HEK293T (cell line): ENCODE data around the gene SLC45A1.

Experiments used
- CTCF ChIA-PET: fragments of 350-600 bp; formaldehyde crosslinking; extraction: SDS; loops from one replicate; lab custom pipeline; 2021; ENCODE audit warnings: antibody characterized with exemption, inconsistent platforms; lab: Yijun Ruan, JAX
- POLR2A ChIA-PET: fragments of 350-600 bp; formaldehyde crosslinking; extraction: SDS; loops from one replicate; lab custom pipeline; 2020; ENCODE audit warnings: antibody characterized with exemption, inconsistent platforms; lab: Yijun Ruan, JAX
- DNase-seq: peaks from one replicate; pipeline ENCODE4 v3.0.0; 2012; ENCODE audit warnings: mixed read lengths; ENCODE audit errors: extremely low spot score
- ARNT ChIP-seq: fragments of 450-650 bp; IDR thresholded peaks from 2 replicates; pipeline ENCODE4 v1.6.1; 2017; ENCODE audit warnings: mild to moderate bottlenecking
- BHLHE40 ChIP-seq: fragments of 450-650 bp; IDR thresholded peaks from 2 replicates; pipeline ENCODE4 v1.6.1; 2016; ENCODE audit warnings: mild to moderate bottlenecking, moderate library complexity, borderline replicate concordance
- CTBP1 ChIP-seq: fragments of 450-650 bp; IDR thresholded peaks from 2 replicates; pipeline ENCODE4 v1.6.1; 2016; ENCODE audit warnings: borderline replicate concordance
- ELF4 ChIP-seq: fragments of 450-650 bp; IDR thresholded peaks from 2 replicates; pipeline ENCODE4 v1.6.1; 2017; ENCODE audit warnings: antibody characterized with exemption
- FOXA1 ChIP-seq: fragments of 450-650 bp; IDR thresholded peaks from 2 replicates; pipeline ENCODE4 v1.6.1; 2016; ENCODE audit warnings: mild to moderate bottlenecking
- FOXK2 ChIP-seq: fragments of 450-650 bp; IDR thresholded peaks from 2 replicates; pipeline ENCODE4 v1.6.1; 2016; ENCODE audit warnings: mild to moderate bottlenecking
- FOXM1 ChIP-seq: fragments of 450-650 bp; IDR thresholded peaks from 2 replicates; pipeline ENCODE4 v1.6.1; 2017; ENCODE audit warnings: mild to moderate bottlenecking, borderline replicate concordance
- HDGF ChIP-seq: fragments of 450-650 bp; IDR thresholded peaks from 2 replicates; pipeline ENCODE4 v1.6.1; 2017; ENCODE audit warnings: antibody characterized with exemption, borderline replicate concordance
- L3MBTL2 ChIP-seq: fragments of 450-650 bp; conservative IDR thresholded peaks from 2 replicates; pipeline ENCODE4 v1.6.1; 2016; ENCODE audit warnings: mild to moderate bottlenecking
- LEF1 ChIP-seq: fragments of 450-650 bp; IDR thresholded peaks from 2 replicates; pipeline ENCODE4 v1.6.1; 2017; ENCODE audit warnings: mild to moderate bottlenecking, borderline replicate concordance
- NFRKB ChIP-seq: fragments of 450-650 bp; IDR thresholded peaks from 2 replicates; pipeline ENCODE4 v1.6.1; 2016; ENCODE audit warnings: mild to moderate bottlenecking, moderate library complexity
- PKNOX1 ChIP-seq: fragments of 450-650 bp; IDR thresholded peaks from 2 replicates; pipeline ENCODE4 v1.6.1; 2016
- SP1 ChIP-seq: fragments of 450-650 bp; IDR thresholded peaks from 2 replicates; pipeline ENCODE4 v1.6.1; 2017
- SUZ12 ChIP-seq: fragments of 450-650 bp; IDR thresholded peaks from 2 replicates; pipeline ENCODE4 v1.6.1; 2016; ENCODE audit warnings: mild to moderate bottlenecking
- TARDBP ChIP-seq: fragments of 450-650 bp; IDR thresholded peaks from 2 replicates; pipeline ENCODE4 v1.6.1; 2016
- ZNF384 ChIP-seq: fragments of 450-650 bp; IDR thresholded peaks from 2 replicates; pipeline ENCODE4 v1.6.1; 2016

SLC45A1 gene

GRCh38 chr1:8368956-8369639 lies 51.2 kb downstream of the SLC45A1 start:
- CTCF ChIA-PET, result interaction anchor here (1.8 kb wide), 1 partner anchor 40 kb away, joined by 3 read pairs; no protein-coding TSS in a partner anchor
- POLR2A ChIA-PET, result interaction anchor here (0.6 kb wide), 1 partner anchor 167 kb away, joined by 3 read pairs; no protein-coding TSS in a partner anchor

GRCh38 chr1:8370046-8370881 lies 52.4 kb downstream of the SLC45A1 start:
- ChIA-PET CTCF (interaction anchor here (0.6 to 0.9 kb wide), 3 partner anchors 39 to 69 kb away, joined by 3 to 6 read pairs (median 4); no protein-coding TSS in a partner anchor), POLR2A (no interaction called here)
- no peak for TF ChIP-seq L3MBTL2
- TF ChIP-seq LEF1, result no peak
- peak; percentile 76 for TF ChIP-seq PKNOX1
- no peak for DNase-seq

More at GRCh38 chr1:8368956-8369639, 51.2 kb downstream of the SLC45A1 start:
- TF ChIP-seq CTBP1 (no peak), L3MBTL2 (no peak), LEF1 (no peak), FOXK2 (no peak), HDGF (no peak), PKNOX1 (no peak), ZNF384 (no peak), ARNT (no peak), FOXM1 (no peak), SP1 (no peak), ELF4 (no peak), SUZ12 (no peak), BHLHE40 (no peak), FOXA1 (no peak), NFRKB (no peak)
- DNase-seq, result no peak

- no peak for DNase-seq
- ChIA-PET CTCF (interaction anchor here (0.6 to 0.9 kb wide), 3 partner anchors 39 to 68 kb away, joined by 3 to 6 read pairs (median 4); no protein-coding TSS in a partner anchor), POLR2A (no interaction called here)
- TF ChIP-seq SP1, result no peak
- no peak for TF ChIP-seq TARDBP
- TF ChIP-seq FOXA1, result no peak
- no peak for TF ChIP-seq ZNF384
- TF ChIP-seq CTBP1, result no peak
- TF ChIP-seq FOXM1, result no peak
Measured at GRCh38 chr1:8370905-8371315, 53.0 kb downstream of the SLC45A1 start.

- POLR2A ChIA-PET, result no interaction called here
- no peak for TF ChIP-seq NFRKB
- no peak for TF ChIP-seq ARNT
- TF ChIP-seq L3MBTL2, result no peak
- no peak for TF ChIP-seq SP1
- no peak for TF ChIP-seq TARDBP
- TF ChIP-seq BHLHE40, result no peak
- no peak for TF ChIP-seq FOXK2
- TF ChIP-seq FOXA1, result no peak
- TF ChIP-seq CTBP1, result no peak
- no peak for TF ChIP-seq LEF1
- no peak for DNase-seq
- CTCF ChIA-PET, result interaction anchor here (0.9 kb wide), 1 partner anchor 478 kb away, joined by 3 read pairs; no protein-coding TSS in a partner anchor
Measured at GRCh38 chr1:8371372-8371991, 53.6 kb downstream of the SLC45A1 start.

GRCh38 chr1:8373125-8373524 lies 55.2 kb downstream of the SLC45A1 start:
- POLR2A ChIA-PET, result no interaction called here
- TF ChIP-seq ZNF384 (no peak), CTBP1 (no peak), LEF1 (no peak), FOXA1 (no peak), PKNOX1 (no peak), SP1 (no peak), BHLHE40 (no peak), TARDBP (no peak), FOXK2 (no peak), L3MBTL2 (no peak), NFRKB (no peak)
- no peak for DNase-seq
- CTCF ChIA-PET, result no interaction called here

- POLR2A ChIA-PET, result no interaction called here
- CTCF ChIA-PET, result interaction anchor here (0.7 kb wide), 2 partner anchors 12 to 475 kb away, joined by 3 read pairs; no protein-coding TSS in a partner anchor
- DNase-seq, result no peak
- TF ChIP-seq ZNF384 (no peak), NFRKB (no peak), ELF4 (no peak), FOXK2 (no peak), L3MBTL2 (no peak), LEF1 (no peak), FOXM1 (no peak), CTBP1 (no peak), SUZ12 (no peak), PKNOX1 (no peak), HDGF (no peak), BHLHE40 (no peak), ARNT (no peak), FOXA1 (no peak), TARDBP (no peak), SP1 (no peak)
Measured at GRCh38 chr1:8373581-8374241, 55.8 kb downstream of the SLC45A1 start.
